ENCODE data around the gene NPM3. TPM values are rescaled to one million over a fixed set of nuclear protein-coding genes. Genes with fewer than 3 reads are reported as not detected.

Gene NPM3
- total RNA-seq, 1 donor from 2014 or later: 54.7 TPM

GRCh38 chr10:101771380-101771779, 11.9 kb downstream of the NPM3 start:
- Mint-ChIP-seq H3K27ac (ENCODE audit: unreplicated experiment) (no peak overlapping the region), H3K9me3 (ENCODE audit: unreplicated experiment) (no peaks in the 10 kb centered on the region), H3K27me3 (ENCODE audit: unreplicated experiment) (peaks cover 5% of the 10 kb centered on the region), H3K4me1 (ENCODE audit: unreplicated experiment) (peaks cover 19% of the 10 kb centered on the region), H3K36me3 (ENCODE audit: low read depth, unreplicated experiment) (no peaks in the 10 kb centered on the region), H3K4me3 (ENCODE audit: unreplicated experiment) (no peak overlapping the region)
- no peak for TF ChIP-seq CTCF (IDR thresholded peaks at IDR 0.05; ENCODE audit: unreplicated experiment)
- DNase-seq (ENCODE audit: low spot score): no peak

DNA sequence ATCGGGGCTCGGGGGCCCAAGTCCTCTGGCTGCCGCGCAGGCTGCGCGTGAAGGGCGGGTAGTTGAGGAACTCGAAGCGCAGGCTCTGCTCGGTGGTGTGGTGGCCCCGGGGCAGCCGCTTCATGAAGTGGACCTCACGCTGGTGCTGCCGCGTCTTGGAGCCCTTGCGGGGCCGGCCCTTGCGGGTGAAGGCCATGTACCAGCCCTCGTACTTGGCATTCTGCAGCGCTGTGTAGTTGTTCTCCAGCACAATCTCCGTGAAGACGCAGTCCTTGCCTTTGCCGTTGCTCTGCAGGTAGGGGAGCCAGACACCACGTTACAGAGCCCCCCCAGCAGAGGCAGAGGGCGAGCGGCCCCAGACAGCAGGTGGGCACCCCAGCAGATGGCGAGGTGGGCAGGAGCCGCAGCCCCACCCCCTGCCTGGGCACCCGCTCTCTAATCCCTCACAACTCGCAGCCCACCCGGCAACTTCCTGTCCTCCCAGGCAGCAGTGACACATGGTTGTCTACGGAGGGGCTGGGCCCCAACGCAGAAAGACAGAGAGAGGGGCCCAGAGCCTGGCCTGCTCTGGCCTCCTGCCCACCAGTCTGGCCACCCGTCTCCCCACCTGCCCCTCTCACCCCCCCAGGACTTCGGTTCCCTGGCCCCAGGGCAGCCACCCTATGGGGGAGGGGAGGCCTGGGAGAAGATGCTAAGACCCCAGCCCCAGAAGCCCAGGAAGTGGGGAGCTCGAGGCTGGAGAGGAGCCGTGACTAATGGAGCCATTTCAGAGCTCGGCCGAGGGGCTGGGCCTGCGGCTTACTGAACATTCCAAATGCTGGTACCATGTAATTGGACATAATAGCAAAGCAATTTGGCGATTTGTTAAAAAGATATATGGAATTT, 12.7 kb downstream of the NPM3 start:
- H3K36me3 Mint-ChIP-seq (ENCODE audit: low read depth, unreplicated experiment): no peaks in the 10 kb centered on the region
- peaks cover 19% of the 10 kb centered on the region for H3K4me1 Mint-ChIP-seq (ENCODE audit: unreplicated experiment)
- H3K4me3 Mint-ChIP-seq (ENCODE audit: unreplicated experiment): no peak overlapping the region
- no peaks in the 10 kb centered on the region for H3K9me3 Mint-ChIP-seq (ENCODE audit: unreplicated experiment)
- no peak for TF ChIP-seq CTCF (IDR thresholded peaks at IDR 0.05; ENCODE audit: unreplicated experiment)
- no peak for DNase-seq (ENCODE audit: low spot score)
- peaks cover 7% of the 10 kb centered on the region for H3K27me3 Mint-ChIP-seq (ENCODE audit: unreplicated experiment)
- H3K27ac Mint-ChIP-seq (ENCODE audit: unreplicated experiment): no peak overlapping the region

DNA sequence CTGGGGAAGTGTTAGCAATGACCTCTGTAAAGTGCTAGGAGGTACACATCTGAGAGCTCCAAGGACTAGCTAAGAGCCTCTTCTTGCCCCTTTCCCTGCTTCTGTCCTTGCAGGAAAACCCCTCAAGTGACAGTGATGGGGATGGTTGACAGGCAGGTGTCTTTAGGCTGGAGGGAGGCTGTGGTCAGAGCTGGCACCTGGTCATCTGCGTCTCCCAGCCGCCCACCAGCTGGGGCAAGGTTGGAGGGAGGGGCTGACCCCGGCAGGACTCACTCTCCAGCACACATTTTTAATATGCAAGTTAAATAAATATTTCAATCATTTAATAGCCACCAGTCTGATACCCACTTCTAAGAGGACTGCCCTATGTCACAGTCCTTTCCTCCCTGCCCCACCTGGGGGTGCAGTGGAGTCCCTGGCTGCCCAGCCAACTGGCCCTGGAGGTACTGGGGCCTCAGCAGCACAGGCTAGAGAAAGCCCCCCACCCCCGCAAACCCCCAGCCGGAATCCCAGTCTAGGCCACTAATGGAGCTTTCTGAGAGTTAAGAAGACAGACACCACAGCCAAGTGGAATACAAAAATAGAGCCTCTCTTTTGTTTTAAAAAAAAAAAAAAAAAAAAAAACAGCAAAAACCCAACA, 13.6 kb downstream of the NPM3 start:
- no peak overlapping the region for H3K4me3 Mint-ChIP-seq (ENCODE audit: unreplicated experiment)
- H3K27me3 Mint-ChIP-seq (ENCODE audit: unreplicated experiment): peaks cover 10% of the 10 kb centered on the region
- H3K9me3 Mint-ChIP-seq (ENCODE audit: unreplicated experiment): no peaks in the 10 kb centered on the region
- H3K27ac Mint-ChIP-seq (ENCODE audit: unreplicated experiment): no peak overlapping the region
- no peak for TF ChIP-seq CTCF (IDR thresholded peaks at IDR 0.05; ENCODE audit: unreplicated experiment)
- H3K4me1 Mint-ChIP-seq (ENCODE audit: unreplicated experiment): peaks cover 17% of the 10 kb centered on the region
- no peak for DNase-seq (ENCODE audit: low spot score)
- no peaks in the 10 kb centered on the region for H3K36me3 Mint-ChIP-seq (ENCODE audit: low read depth, unreplicated experiment)

DNA sequence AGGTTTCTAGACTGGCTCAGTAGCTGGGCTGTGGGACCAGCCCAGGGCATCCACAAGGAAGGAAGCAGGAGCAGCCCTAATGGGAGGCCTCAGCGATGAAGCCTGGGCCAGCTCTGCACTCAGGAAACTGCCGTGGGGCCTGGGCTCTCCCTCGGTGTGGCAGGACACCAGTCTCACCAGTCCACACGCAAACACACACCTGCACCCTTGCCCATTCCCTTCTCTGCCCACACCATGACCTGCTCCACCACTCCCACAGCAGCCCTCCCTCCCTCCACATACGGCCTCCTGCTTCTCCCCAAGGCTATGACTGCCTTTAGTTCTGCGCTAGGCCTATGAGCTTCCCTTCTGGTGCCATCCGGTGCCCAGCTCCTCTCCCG, 14.5 kb downstream of the NPM3 start:
- H3K4me3 Mint-ChIP-seq (ENCODE audit: unreplicated experiment): no peak overlapping the region
- H3K9me3 Mint-ChIP-seq (ENCODE audit: unreplicated experiment): no peaks in the 10 kb centered on the region
- H3K27me3 Mint-ChIP-seq (ENCODE audit: unreplicated experiment): peaks cover 10% of the 10 kb centered on the region
- no peak overlapping the region for H3K27ac Mint-ChIP-seq (ENCODE audit: unreplicated experiment)
- DNase-seq (ENCODE audit: low spot score): no peak
- TF ChIP-seq CTCF (IDR thresholded peaks at IDR 0.05; ENCODE audit: unreplicated experiment): no peak
- H3K36me3 Mint-ChIP-seq (ENCODE audit: low read depth, unreplicated experiment): no peaks in the 10 kb centered on the region
- peaks cover 13% of the 10 kb centered on the region for H3K4me1 Mint-ChIP-seq (ENCODE audit: unreplicated experiment)

All from endothelial cell (in vitro differentiated cells).